ENCODE results near the gene CREG1.

DNA sequence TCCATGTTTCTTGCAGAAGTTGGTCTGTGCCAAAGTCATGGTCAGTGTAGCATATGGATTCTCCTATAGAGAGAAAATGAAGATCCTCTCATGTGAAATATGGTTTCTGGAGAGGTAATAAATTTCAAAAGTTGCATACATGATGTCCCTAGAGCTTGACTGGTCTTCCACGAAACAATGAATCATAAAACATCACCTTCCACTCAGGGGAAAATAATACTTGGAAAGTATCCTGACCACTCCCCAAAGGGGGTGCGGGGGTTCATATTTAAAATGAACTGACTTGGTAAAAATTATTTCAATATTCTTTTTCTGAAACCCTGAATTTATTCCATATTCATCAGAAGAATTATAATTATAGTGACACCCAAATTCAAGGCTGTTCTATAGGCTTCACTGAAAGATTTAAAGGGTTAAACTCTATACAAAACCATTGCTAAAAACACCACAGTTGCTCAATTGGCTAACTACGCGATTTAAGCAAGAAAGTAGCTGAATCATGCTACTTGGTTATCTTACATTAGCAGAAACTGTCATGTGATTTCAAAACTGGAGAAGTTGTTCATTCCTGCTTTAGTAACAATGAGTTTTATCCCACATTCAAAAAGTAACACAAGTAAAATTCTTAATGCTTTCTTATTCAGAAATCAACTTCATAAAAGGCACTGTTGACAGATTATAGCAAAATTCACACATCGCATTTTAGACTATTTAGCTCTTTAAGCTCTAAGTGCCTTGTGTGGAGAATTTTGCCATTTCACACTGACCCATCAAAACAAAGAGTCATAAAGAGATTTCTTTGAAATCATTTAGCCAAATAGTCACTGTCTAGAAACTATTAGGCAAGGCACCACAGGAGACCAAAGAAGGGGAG lies 5.3 kb downstream of the CREG1 start:
- TF ChIP-seq EZH2 (IDR thresholded peaks at IDR 0.05) (no peak), POLR2AphosphoS5 (IDR thresholded peaks at IDR 0.05; ENCODE audit: borderline replicate concordance, low read depth, low read length) (no peak)

All from SK-N-MC (cell line).